GM10266 (cell line): ENCODE data around the gene APOB.

ENCODE experiments used
- DNase-seq: peaks from one replicate; pipeline ENCODE4 v3.0.0; 2012; ENCODE audit errors: extremely low spot score
- CTCF ChIP-seq: IDR thresholded peaks from 2 replicates; pipeline ENCODE4 v1.5.1; 2012; ENCODE audit warnings: mild to moderate bottlenecking, low read depth; ENCODE audit not compliant: control insufficient read depth, insufficient read depth; ENCODE audit errors: missing control alignments

Gene APOB

DNA sequence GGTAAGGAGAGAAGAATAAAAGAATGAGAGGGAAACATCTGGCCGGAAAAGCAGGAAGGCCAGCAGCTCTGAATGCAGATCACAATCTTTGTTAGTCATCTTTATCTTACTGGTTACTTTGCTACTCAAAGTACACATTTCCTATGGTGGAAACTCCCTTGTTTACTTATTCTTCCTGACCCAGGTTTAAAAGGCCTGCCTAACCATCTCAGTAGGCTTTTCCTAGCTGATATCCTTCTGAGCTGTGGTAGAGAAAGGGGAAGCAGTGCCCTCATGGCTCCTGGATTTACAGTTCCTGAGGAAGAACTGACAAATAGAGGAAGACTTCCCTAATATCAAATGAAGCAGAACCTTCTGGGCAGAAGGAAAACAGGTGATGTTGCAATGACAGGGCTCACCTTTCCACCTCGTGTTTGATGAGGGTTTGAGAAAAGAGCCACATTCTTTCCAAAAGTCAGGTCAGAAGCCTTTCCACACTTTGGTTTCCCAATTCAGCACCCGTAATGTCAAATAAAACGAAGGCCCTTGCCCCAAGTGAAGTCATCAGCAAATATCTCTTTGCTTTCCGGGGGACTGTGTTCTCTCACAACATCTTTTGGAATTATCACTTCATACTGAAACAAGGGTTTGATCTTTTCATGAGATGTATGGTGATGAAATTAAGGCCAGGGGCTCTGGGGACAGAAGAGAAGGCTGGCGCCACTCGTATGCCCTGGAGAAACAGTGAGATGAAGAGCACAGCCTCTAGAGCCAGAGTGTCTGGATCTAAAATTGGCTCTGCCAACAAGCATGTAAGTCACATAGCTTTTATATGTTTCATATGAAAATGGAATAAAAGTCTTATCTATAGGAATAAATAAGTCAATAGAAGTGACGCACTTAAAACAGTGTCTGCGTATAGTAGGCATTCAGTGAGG lies 26.7 kb upstream of the APOB start:
- TF ChIP-seq CTCF = no peak
- no peak for DNase-seq

DNA sequence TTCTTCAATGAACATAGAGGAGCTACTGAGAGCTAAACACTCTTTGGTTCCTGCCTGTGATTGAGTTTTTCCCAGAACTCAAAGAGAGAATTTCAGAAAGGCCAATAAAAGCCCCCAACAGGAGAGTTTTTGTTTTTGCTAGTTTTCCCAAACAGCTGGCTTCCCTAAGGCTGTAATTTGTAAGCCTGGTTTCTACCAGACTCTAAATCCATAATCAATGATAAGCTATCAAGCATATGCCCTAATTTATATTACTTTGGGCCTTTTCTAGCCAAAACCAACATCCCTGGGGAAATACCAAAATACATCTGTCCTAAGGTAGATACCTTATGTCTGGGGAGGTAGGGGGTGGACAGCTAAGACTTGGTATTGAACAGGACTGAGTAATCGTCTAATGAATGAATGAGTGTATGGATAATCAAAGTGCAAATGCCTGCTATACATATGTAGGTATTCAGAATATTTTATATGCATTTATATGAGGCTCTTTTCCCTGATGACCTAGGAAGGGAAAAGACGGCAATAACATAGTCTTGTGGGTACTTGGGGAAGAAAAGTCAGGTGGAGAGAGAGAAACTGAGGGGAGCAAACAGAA lies 26.0 kb upstream of the APOB start:
- DNase-seq = no peak
- no peak for TF ChIP-seq CTCF

DNA sequence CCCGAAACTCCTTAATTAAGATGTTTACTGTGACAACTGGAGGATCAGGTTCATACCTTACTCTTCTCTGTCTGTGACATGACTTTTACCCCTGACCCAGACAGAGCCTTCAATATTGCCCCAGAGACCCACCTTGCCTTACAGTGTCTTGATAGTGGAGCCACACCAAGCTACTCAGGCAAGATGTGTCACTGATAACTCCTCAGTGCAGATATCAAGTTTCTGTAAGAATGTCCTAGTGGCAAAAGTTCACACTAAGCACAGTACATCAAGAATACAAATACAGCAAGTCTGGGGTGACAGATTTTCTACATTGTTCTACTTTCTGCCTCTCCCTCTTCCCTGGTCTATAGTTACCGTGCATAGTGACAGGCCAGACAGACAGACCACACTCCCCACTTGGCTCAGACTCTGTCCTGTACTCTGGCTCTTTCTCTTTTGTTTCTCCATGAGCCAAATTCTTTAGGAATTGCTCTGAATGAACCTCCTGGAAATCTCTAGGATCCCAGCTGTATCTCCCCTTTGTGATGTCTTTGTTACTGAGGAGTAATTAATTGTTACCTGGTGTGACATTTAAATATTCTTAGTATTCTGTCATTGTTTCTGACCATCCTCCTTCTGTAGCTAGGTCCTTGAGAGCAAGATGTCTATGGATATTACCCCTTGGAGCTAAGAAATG lies 24.1 kb upstream of the APOB start:
- DNase-seq = no peak
- no peak for TF ChIP-seq CTCF

DNA sequence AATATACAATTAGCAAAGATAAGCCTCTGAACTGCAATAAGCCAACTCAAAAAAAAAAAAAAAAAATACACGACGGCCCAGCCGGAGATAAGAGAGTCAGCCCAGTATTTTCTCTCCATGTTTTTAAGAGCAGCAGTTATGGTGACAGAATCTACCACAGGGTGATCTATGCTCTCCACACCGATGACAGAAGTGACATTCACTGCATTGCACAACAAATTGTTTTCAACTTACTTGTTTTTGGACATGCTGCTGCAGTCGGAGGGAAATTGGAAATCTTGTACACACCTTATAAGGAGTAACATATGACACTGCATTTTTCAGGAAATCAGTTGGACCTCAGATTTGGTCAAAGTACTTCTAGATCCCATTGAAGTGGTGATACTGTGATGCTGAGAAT lies 23.3 kb upstream of the APOB start:
- TF ChIP-seq CTCF = no peak
- no peak for DNase-seq

DNA sequence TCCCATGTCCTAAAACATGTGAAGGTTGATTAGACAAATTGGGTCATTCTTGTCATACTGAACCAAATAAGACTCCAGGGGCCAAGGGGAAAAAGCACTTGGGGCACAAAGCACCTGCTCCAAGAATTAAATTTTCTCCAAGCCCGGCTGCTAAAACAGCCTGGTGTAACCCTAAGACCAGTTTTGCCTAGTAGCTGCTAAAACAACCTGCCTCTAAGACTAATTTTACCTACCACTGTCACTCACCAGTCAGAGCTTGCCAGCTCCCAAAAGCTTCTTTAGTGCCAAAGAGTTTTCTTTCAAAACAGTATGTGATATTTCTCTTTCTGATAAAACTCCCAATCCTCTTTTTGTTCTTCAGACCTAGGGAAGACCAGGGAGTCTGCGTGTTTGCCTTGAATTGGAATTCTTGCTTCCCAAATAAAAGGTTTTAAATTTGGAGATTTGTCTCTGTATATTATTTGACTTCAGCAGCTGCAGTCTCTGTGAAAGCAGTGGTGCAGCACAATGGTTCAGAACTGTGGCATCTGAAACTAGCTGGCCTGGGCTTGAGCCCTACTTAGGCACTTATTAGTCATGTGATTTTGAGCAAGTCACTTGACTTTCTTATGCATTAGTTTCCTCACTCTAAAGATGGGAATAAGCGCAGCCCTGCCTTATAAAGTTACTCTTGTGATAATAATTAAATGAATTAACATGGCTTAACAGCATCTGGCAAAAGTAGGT lies 16.2 kb upstream of the APOB start:
- DNase-seq = no peak
- no peak for TF ChIP-seq CTCF

DNA sequence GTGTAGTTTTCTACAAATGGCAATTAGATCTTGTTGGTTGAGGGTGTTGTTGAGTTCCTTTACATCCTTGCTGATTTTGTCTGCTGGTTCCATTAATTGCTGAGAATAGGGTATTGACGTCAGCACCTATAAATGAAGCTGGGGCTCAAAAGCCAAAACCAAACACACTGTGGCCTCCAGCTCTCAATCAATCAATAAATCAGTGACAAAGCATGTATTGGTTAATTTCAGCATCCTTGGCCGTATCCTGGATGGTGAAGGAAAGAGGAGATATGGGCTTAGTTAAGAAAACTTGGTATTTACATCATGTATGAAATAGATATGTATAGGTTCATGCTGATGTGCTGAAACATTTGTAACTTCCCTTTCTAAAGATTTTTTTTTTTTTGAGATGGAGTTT lies 13.2 kb upstream of the APOB start:
- no peak for TF ChIP-seq CTCF
- no peak for DNase-seq
